NCI-H1436 (cell line): ENCODE data around the gene DGKQ.

ENCODE experiments used
- DNase-seq: peaks from one replicate; lab custom pipeline; 2025; lab: John Stamatoyannopoulos, UW

The DGKQ gene

GRCh38 chr4:972651-973424, 531 bp downstream of the DGKQ start:
- DNase-seq, result no peak

- DNase-seq, result no peak
Observed at GRCh38 chr4:971666-972500, 1.5 kb downstream of the DGKQ start.

GRCh38 chr4:970854-971520, 2.4 kb downstream of the DGKQ start:
- no peak for DNase-seq

- DNase-seq, result no peak
Observed at GRCh38 chr4:970046-970745, 3.2 kb downstream of the DGKQ start.

GRCh38 chr4:968621-969394, 4.6 kb downstream of the DGKQ start:
- DNase-seq, result no peak

- no peak for DNase-seq
Observed at GRCh38 chr4:968221-968620, 5.1 kb downstream of the DGKQ start.

GRCh38 chr4:967113-968104, 6.0 kb downstream of the DGKQ start:
- DNase-seq, result no peak

- DNase-seq, result no peak
Observed at GRCh38 chr4:966266-967112, 6.9 kb downstream of the DGKQ start.

- no peak for DNase-seq
Observed at GRCh38 chr4:965766-966134, 7.6 kb downstream of the DGKQ start.

- no peak for DNase-seq
Observed at GRCh38 chr4:965048-965765, 8.2 kb downstream of the DGKQ start.

GRCh38 chr4:964346-965025, 8.9 kb downstream of the DGKQ start:
- no peak for DNase-seq

GRCh38 chr4:963276-964225, 9.8 kb downstream of the DGKQ start:
- peak; percentile 6 for DNase-seq

- peak; percentile 63 for DNase-seq
Observed at GRCh38 chr4:962231-963208, 10.8 kb downstream of the DGKQ start.

- no peak for DNase-seq
Observed at GRCh38 chr4:961351-962230, 11.8 kb downstream of the DGKQ start.
